ENCODE results near the gene MARCHF6. TPM values are rescaled to one million over a fixed set of nuclear protein-coding genes. Genes with fewer than 3 reads are reported as not detected.

Gene MARCHF6
- polyA plus RNA-seq, 1 of the 3 experiments (the other 2 are of a cell fraction), result 52.4 TPM

- H3K9me3 ChIP-seq, result no peaks in the 10 kb centered on the region
- CTCF ChIA-PET, result no interaction called here
- no peak for TF ChIP-seq ZBTB33 (IDR thresholded peaks at IDR 0.05; ENCODE audit: borderline replicate concordance, low read depth)
- no peak for TF ChIP-seq FOXM1 (IDR thresholded peaks at IDR 0.05; ENCODE audit: low read depth)
- no peak for TF ChIP-seq ELF1 (IDR thresholded peaks at IDR 0.05)
- TF ChIP-seq TEAD4 (IDR thresholded peaks at IDR 0.05; ENCODE audit: borderline replicate concordance, insufficient read depth), result no peak
- H2AFZ ChIP-seq (ENCODE audit: low read depth), result no peak overlapping the region
- peaks cover 0 to 4% of the 10 kb centered on the region in 2 experiments; a peak in 2 of 4 replicates for H3K4me1 ChIP-seq (ENCODE audit: control insufficient read depth in 1 of 2, insufficient read depth in 2 of 2, low read depth in 1 of 2, low read length in 1 of 2)
- H3K27ac ChIP-seq (ENCODE audit: low read depth in 2 of 2, low read length in 1 of 2), result no peak overlapping the region
- WGBS (ENCODE audit: low lambda C conversion rate), result 90% methylated on average over 6 of the region's 6 CpGs
- no peaks in the 10 kb centered on the region for H3K36me3 ChIP-seq (replicated peaks in 1 of 2; ENCODE audit: control insufficient read depth in 1 of 2, insufficient read depth in 2 of 2, low read length in 1 of 2)
- no peak overlapping the region for H3K9ac ChIP-seq
- no peaks in the 10 kb centered on the region for H3K79me2 ChIP-seq (ENCODE audit: insufficient read depth)
- no peaks in the 10 kb centered on the region for H3F3A ChIP-seq (replicated peaks; ENCODE audit: insufficient read depth)
- POLR2A ChIA-PET, result no interaction called here
- no peak overlapping the region for H3K4me3 ChIP-seq (ENCODE audit: low read depth in 2 of 2, low read length in 1 of 2)
- no peak for DNase-seq
- H3K27me3 ChIP-seq (ENCODE audit: insufficient read depth), result no peaks in the 10 kb centered on the region
- no peaks in the 10 kb centered on the region for H4K20me1 ChIP-seq (ENCODE audit: insufficient read depth)
- H3K9me2 ChIP-seq, result no peaks in the 10 kb centered on the region
- no peak overlapping the region for H3K4me2 ChIP-seq
These were observed 28.8 kb upstream of the MARCHF6 start for GRCh38 chr5:10324518-10325370.

GRCh38 chr5:10328323-10328722, 25.2 kb upstream of the MARCHF6 start:
- Histone ChIP-seq H3K4me1 (ENCODE audit: control insufficient read depth in 1 of 2, insufficient read depth in 2 of 2, low read depth in 1 of 2, low read length in 1 of 2) (peaks cover 0 to 24% of the 10 kb centered on the region in 2 experiments; a peak in 3 of 4 replicates), H3K36me3 (replicated peaks in 1 of 2; ENCODE audit: control insufficient read depth in 1 of 2, insufficient read depth in 2 of 2, low read length in 1 of 2) (no peaks in the 10 kb centered on the region), H3K27me3 (ENCODE audit: insufficient read depth) (no peaks in the 10 kb centered on the region), H3F3A (replicated peaks; ENCODE audit: insufficient read depth) (no peaks in the 10 kb centered on the region), H2AFZ (ENCODE audit: low read depth) (no peak overlapping the region), H3K9ac (no peak overlapping the region), H4K20me1 (ENCODE audit: insufficient read depth) (no peaks in the 10 kb centered on the region), H3K27ac (ENCODE audit: low read depth in 2 of 2, low read length in 1 of 2) (no peak overlapping the region), H3K9me2 (no peaks in the 10 kb centered on the region), H3K4me3 (ENCODE audit: low read depth in 2 of 2, low read length in 1 of 2) (no peak overlapping the region), H3K4me2 (no peak overlapping the region), H3K79me2 (ENCODE audit: insufficient read depth) (no peaks in the 10 kb centered on the region), H3K9me3 (no peaks in the 10 kb centered on the region)
- ChIA-PET CTCF (interaction anchor here (2.3 kb wide), 1 partner anchor 44 kb away, joined by 7 read pairs; no protein-coding TSS in a partner anchor), POLR2A (no interaction called here)
- DNase-seq, result no peak
- WGBS (ENCODE audit: low lambda C conversion rate), result 78% methylated on average over 5 of the region's 5 CpGs
- TF ChIP-seq RCOR1 (IDR thresholded peaks at IDR 0.05; ENCODE audit: low read length) (no peak), ELF1 (IDR thresholded peaks at IDR 0.05) (no peak), ZBTB33 (IDR thresholded peaks at IDR 0.05; ENCODE audit: borderline replicate concordance, low read depth) (no peak), NRF1 (IDR thresholded peaks at IDR 0.05; ENCODE audit: low read depth, low read length) (no peak), EZH2phosphoT487 (IDR thresholded peaks at IDR 0.05; ENCODE audit: borderline replicate concordance, low read depth) (no peak), SMC3 (IDR thresholded peaks at IDR 0.05; ENCODE audit: low read depth, low read length) (no peak), PBX3 (IDR thresholded peaks at IDR 0.05) (no peak), RXRA (IDR thresholded peaks at IDR 0.05; ENCODE audit: borderline replicate concordance, low read depth) (no peak), IRF3 (IDR thresholded peaks at IDR 0.05; ENCODE audit: low read depth, low read length) (no peak), MAX (IDR thresholded peaks at IDR 0.05; ENCODE audit: low read depth) (no peak), TAF1 (IDR thresholded peaks at IDR 0.05; ENCODE audit: borderline replicate concordance, low read depth, low read length) (no peak)

Measured in SK-N-SH (cell line).